ENCODE results near the gene CYP27A1. TPM values are rescaled to one million over a fixed set of nuclear protein-coding genes. Genes with fewer than 3 reads are reported as not detected.
A peak's percentile ranks its signal among the peaks of the same experiment; 100 is the strongest.
"Not testable (repeated sequence)": the region's sequence is repeated elsewhere in the genome, so short reads cannot be mapped to it uniquely, and the experiment has no call there.

Gene CYP27A1
- polyA plus RNA-seq, 4 donors: 46.7 to 125 (median 98.6) TPM

DNA sequence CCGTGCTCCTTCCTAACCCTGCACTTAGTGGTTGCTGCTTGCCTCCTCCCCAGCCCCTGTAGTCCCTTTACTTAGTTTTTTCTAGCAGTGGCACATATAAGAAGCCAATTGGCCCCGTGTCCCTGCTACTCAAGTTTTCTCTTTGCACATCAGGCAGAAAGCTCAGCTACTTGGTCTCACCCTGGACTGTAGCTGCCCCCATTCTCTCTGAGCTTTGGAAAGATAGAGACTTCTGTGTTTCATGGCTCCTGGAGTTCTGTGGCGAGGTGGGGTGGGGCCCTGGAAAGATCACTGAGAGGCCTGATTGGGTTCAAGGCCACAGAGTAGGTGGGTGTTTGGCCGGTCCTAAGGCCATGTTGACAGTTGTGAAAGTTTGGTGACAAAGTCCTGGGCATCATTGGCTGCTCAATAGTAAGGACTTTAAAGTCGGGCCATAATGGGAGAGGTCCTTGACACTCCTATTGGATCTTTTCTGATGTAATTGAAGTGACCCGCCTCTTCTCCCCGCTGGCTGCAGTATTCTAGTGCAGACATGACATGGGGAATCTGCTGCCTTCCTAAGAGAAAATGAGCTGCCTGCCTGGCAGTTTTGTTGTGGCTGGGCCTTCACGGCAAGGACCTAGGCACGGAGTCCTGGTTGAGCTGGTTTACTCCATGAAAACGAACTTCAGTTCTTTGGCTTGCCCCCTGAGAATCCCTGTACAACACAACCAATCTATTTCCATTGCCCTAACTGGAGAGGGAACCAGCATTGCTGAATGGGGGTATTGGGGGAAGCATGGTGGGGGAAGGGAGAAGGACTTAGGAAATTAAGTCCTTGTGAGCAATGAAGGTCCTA lies 26.2 kb upstream of the CYP27A1 start:
- Histone ChIP-seq H3K9me3 (ENCODE audit: control insufficient read depth in 2 of 2, insufficient read depth in 1 of 2, low read depth in 1 of 2, low read length in 1 of 2) (no peaks in the 10 kb centered on the region), H3K27me3 (ENCODE audit: control insufficient read depth in 3 of 3, insufficient read depth in 3 of 3, low read length in 3 of 3) (no peaks in the 10 kb centered on the region), H3K27ac (ENCODE audit: low read depth in 1 of 3, low read length in 2 of 3) (no peak overlapping the region), H3K4me1 (ENCODE audit: control insufficient read depth in 3 of 3, insufficient read depth in 2 of 3, low read depth in 1 of 3, low read length in 2 of 3) (peaks cover 0 to 2% (median 0%) of the 10 kb centered on the region in 3 donors), H3K36me3 (ENCODE audit: control insufficient read depth in 3 of 3, insufficient read depth in 2 of 3, low read depth in 1 of 3, low read length in 3 of 3) (peaks cover 8 to 46% (median 9%) of the 10 kb centered on the region in 3 donors), H3K4me3 (ENCODE audit: low read depth in 1 of 3, low read length in 3 of 3) (no peak overlapping the region)
- FAIRE-seq: no peak
- DNase-seq: no peak
- WGBS, 3 donors: 90 to 95% (median 91%) methylated on average over 10 of the region's 10 CpGs

DNA sequence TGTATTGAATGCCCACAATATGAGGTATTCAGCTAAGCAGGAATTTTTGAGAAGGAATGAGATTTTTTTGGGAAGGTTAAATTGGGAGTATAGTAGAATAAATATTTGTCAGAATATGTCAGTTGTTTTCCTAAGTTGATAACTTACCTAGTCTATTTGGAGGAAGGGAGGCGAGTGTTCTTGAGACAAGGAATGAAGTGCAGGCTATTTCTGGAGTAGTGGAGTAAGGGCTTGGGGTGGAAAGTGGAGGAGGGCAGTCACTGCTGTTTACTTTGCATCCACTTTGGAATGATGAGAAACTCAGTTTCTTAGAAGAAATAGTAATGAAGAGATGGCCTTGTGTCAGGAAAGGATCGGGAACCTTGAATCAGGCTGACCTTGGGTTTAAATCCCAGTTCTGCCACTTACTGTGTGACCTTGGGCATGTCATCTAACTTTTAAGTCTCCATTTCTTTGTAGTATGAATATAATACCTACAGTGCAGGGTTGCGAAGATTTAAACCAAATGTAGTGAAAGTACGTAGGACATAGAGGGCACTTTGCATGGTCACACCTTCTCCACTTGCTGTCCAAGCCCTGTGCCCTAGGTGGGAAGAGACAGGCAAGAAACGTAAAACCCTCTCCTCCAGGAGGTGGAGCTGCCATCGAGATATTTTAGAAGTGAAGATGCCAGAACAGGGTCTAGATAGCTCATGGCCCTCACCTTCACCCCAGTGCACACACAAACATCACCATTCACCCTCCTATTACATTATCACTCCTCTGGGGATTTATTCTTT lies 25.2 kb upstream of the CYP27A1 start:
- DNase-seq (no peak), FAIRE-seq (no peak)
- Histone ChIP-seq H3K27me3 (ENCODE audit: control insufficient read depth in 3 of 3, insufficient read depth in 3 of 3, low read length in 3 of 3) (no peaks in the 10 kb centered on the region), H3K9me3 (ENCODE audit: control insufficient read depth in 2 of 2, insufficient read depth in 1 of 2, low read depth in 1 of 2, low read length in 1 of 2) (no peaks in the 10 kb centered on the region), H3K27ac (ENCODE audit: low read depth in 1 of 3, low read length in 2 of 3) (no peak overlapping the region), H3K36me3 (ENCODE audit: control insufficient read depth in 3 of 3, insufficient read depth in 2 of 3, low read depth in 1 of 3, low read length in 3 of 3) (peaks cover 6 to 43% (median 8%) of the 10 kb centered on the region in 3 donors), H3K4me3 (ENCODE audit: low read depth in 1 of 3, low read length in 3 of 3) (no peak overlapping the region), H3K4me1 (ENCODE audit: control insufficient read depth in 3 of 3, insufficient read depth in 2 of 3, low read depth in 1 of 3, low read length in 2 of 3) (peaks cover 0 to 2% (median 0%) of the 10 kb centered on the region in 3 donors)
- 84% methylated on average over 6 of the region's 6 CpGs for WGBS, 3 donors

DNA sequence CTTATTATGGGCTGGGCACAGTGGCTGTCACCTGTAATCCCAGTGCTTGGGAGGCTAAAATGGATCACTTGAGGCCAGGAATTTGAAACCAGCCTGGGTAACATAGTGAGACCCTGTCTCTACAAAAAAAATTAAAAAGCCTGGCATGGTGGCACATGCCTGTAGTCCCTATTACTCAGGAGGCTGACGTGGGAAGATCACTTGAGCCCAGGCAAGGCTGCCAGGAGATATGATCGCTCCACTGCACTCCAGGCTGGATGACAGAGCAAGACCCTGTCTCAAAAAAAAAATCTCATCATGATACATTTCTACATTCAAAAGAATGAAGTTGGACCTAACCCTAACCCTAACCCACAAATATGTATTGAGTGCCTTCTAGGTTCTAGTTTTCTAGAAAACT lies 20.2 kb upstream of the CYP27A1 start:
- DNase-seq: no peak
- Histone ChIP-seq H3K9me3 (ENCODE audit: control insufficient read depth in 2 of 2, insufficient read depth in 1 of 2, low read depth in 1 of 2, low read length in 1 of 2) (no peaks in the 10 kb centered on the region), H3K36me3 (ENCODE audit: control insufficient read depth in 3 of 3, insufficient read depth in 2 of 3, low read depth in 1 of 3, low read length in 3 of 3) (peaks cover 0 to 2% (median 0%) of the 10 kb centered on the region in 3 donors), H3K4me1 (ENCODE audit: control insufficient read depth in 3 of 3, insufficient read depth in 2 of 3, low read depth in 1 of 3, low read length in 2 of 3) (no peaks in the 10 kb centered on the region), H3K4me3 (ENCODE audit: low read depth in 1 of 3, low read length in 3 of 3) (no peak overlapping the region), H3K27ac (ENCODE audit: low read depth in 1 of 3, low read length in 2 of 3) (no peak overlapping the region), H3K27me3 (ENCODE audit: control insufficient read depth in 3 of 3, insufficient read depth in 3 of 3, low read length in 3 of 3) (no peaks in the 10 kb centered on the region)
- 82 to 92% (median 90%) methylated on average over 2 of the region's 2 CpGs for WGBS, 3 donors
- FAIRE-seq: no peak

DNA sequence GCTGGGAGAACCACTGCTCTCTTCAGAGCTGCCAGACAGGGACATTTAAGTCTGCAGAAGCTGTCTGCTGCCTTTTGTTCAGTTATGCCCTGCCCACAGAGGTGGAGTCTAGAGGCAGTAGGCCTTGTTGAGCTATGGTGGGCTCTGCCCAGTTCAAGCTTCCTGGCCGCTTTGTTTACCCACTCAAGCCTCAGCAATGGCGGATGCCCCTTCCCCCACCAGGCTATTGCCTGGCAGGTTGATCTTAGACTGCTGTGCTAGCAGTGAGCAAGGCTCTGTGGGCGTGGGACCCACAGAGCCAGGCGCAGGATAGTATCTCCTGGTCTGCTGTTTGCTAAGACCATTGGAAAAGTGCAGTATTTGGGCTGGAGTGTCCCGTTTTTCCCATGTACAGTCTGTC lies 9.2 kb upstream of the CYP27A1 start:
- H3K36me3 ChIP-seq (ENCODE audit: control insufficient read depth in 3 of 3, insufficient read depth in 2 of 3, low read depth in 1 of 3, low read length in 3 of 3); H3K27ac ChIP-seq (ENCODE audit: low read depth in 1 of 3, low read length in 2 of 3); H3K27me3 ChIP-seq (ENCODE audit: control insufficient read depth in 3 of 3, insufficient read depth in 3 of 3, low read length in 3 of 3); H3K4me1 ChIP-seq (ENCODE audit: control insufficient read depth in 3 of 3, insufficient read depth in 2 of 3, low read depth in 1 of 3, low read length in 2 of 3); FAIRE-seq; H3K4me3 ChIP-seq (ENCODE audit: low read depth in 1 of 3, low read length in 3 of 3); DNase-seq; H3K9me3 ChIP-seq (ENCODE audit: control insufficient read depth in 2 of 2, insufficient read depth in 1 of 2, low read depth in 1 of 2, low read length in 1 of 2): not testable (repeated sequence)
- 89 to 97% (median 90%) methylated on average over 5 of the region's 5 CpGs for WGBS, 3 donors

DNA sequence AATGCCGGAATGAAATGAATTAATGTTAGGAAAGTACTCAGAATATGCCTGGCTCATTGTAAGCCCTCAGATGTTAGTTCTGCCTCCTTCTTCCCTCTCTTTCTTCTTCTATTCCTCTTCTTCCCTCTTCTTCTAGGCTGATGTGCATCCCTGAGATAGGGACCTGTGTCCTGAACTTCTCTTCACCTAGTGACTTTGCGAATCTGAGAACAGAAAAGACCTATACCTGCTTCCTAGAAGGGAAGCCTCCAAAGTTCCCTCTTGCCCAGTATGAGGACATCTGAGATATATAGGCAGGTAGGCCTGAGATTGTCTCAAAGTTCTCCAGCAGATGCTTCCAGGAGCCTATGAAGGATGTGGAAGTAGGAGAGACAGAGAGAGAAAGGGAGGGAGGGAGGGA lies 8.1 kb upstream of the CYP27A1 start:
- FAIRE-seq (no peak), DNase-seq (no peak)
- Histone ChIP-seq H3K36me3 (ENCODE audit: control insufficient read depth in 3 of 3, insufficient read depth in 2 of 3, low read depth in 1 of 3, low read length in 3 of 3) (peaks cover 0 to 3% (median 2%) of the 10 kb centered on the region in 3 donors), H3K27me3 (ENCODE audit: control insufficient read depth in 3 of 3, insufficient read depth in 3 of 3, low read length in 3 of 3) (peaks cover 0 to 2% (median 0%) of the 10 kb centered on the region in 3 donors), H3K4me3 (ENCODE audit: low read depth in 1 of 3, low read length in 3 of 3) (no peak overlapping the region), H3K9me3 (ENCODE audit: control insufficient read depth in 2 of 2, insufficient read depth in 1 of 2, low read depth in 1 of 2, low read length in 1 of 2) (peaks cover 0 to 11% of the 10 kb centered on the region in 2 donors), H3K4me1 (ENCODE audit: control insufficient read depth in 3 of 3, insufficient read depth in 2 of 3, low read depth in 1 of 3, low read length in 2 of 3) (no peaks in the 10 kb centered on the region), H3K27ac (ENCODE audit: low read depth in 1 of 3, low read length in 2 of 3) (no peak overlapping the region)
- WGBS, 3 donors: 97 to 100% (median 97%) methylated on average over 2 of the region's 2 CpGs

DNA sequence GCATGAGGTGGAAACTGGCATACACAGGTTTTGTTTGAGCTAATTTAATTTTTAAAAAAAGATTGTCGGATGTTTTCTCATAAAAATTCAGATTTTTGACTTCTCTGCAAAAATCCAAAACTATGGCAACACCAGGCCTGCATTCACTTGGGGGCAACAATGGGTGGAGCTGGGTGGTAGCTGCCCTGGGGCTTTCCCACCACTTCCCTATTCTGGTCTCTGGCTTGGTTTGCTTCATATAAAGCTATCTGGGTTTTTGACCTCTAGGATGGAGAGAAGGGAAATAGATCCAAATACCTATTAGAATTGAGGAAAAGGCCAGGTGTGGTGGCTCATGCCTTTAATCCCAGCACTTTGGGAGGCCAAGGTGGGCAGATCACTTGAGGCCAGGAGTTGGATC lies 5.5 kb upstream of the CYP27A1 start:
- DNase-seq (no peak), FAIRE-seq (no peak)
- peaks cover 0 to 3% (median 2%) of the 10 kb centered on the region in 3 donors for H3K36me3 ChIP-seq (ENCODE audit: control insufficient read depth in 3 of 3, insufficient read depth in 2 of 3, low read depth in 1 of 3, low read length in 3 of 3)
- no peak overlapping the region for H3K4me3 ChIP-seq (ENCODE audit: low read depth in 1 of 3, low read length in 3 of 3)
- H3K4me1 ChIP-seq (ENCODE audit: control insufficient read depth in 3 of 3, insufficient read depth in 2 of 3, low read depth in 1 of 3, low read length in 2 of 3): peaks cover 0 to 5% (median 0%) of the 10 kb centered on the region in 3 donors
- 96 to 100% (median 98%) methylated on average over 1 of the region's 1 CpG for WGBS, 3 donors
- peaks cover 0 to 11% of the 10 kb centered on the region in 2 donors for H3K9me3 ChIP-seq (ENCODE audit: control insufficient read depth in 2 of 2, insufficient read depth in 1 of 2, low read depth in 1 of 2, low read length in 1 of 2)
- no peak overlapping the region for H3K27ac ChIP-seq (ENCODE audit: low read depth in 1 of 3, low read length in 2 of 3)
- peaks cover 0 to 2% (median 0%) of the 10 kb centered on the region in 3 donors for H3K27me3 ChIP-seq (ENCODE audit: control insufficient read depth in 3 of 3, insufficient read depth in 3 of 3, low read length in 3 of 3)

DNA sequence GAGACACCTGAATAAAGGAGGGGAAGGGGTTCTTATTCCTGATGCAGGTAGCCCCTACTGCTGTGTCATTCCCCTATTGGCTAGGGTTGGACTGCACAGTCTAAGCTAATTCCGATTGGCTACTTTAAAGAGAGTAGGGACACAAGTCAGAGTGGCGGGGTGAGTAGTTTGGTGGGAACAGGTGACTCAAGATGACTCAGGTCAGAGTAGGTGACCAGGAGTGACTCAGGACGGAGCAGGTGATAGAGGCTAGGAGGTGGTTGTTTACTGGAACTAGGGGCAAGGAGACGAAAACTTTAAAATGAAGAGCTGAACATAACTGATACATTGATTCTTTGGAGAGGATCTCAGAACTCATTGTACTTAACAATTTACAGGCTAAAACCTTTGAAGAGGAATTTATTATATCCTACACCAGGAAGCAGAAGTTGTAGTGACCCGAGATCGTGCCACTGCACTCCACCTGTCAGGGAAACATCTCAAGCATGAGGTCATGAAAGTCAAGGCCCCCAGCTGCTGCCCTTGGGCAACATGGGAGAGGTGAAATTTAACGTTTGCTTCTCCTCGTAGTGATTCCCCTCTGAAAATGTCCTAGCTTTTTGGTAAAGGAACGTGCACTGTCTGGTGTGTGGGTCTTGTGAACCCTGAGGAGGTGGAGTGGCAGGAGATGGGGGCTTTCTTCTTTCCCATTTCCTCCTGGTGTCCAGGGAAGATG lies 4.5 kb upstream of the CYP27A1 start:
- no peak for FAIRE-seq

DNA sequence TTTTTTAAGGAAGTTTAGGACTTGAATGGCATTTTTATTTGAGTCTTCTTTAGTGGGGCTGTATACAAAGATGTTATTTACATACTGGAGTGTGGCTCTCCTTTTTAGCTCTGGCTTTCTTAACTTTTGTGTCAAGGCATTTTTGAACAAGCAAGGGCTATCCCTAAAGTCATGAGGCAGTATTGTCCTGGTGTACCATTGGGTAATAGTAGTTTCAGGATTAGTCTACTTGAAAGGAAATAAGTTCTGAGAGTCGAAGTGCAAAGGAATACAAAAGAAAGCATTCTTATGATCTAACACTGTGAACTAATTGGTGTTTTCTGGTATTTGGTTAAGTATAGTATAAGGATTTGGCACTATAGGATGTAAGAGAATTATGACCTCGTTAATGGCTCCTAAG lies 1.9 kb upstream of the CYP27A1 start:
- 44 to 52% (median 52%) methylated on average over 2 of the region's 2 CpGs for WGBS, 3 donors
- DNase-seq: no peak
- Histone ChIP-seq H3K9me3 (ENCODE audit: control insufficient read depth in 2 of 2, insufficient read depth in 1 of 2, low read depth in 1 of 2, low read length in 1 of 2) (peaks cover 0 to 11% of the 10 kb centered on the region in 2 donors), H3K27ac (ENCODE audit: low read depth in 1 of 3, low read length in 2 of 3) (peak overlapping the region in 1 of 3 donors; percentile 10), H3K27me3 (ENCODE audit: control insufficient read depth in 3 of 3, insufficient read depth in 3 of 3, low read length in 3 of 3) (no peaks in the 10 kb centered on the region), H3K36me3 (ENCODE audit: control insufficient read depth in 3 of 3, insufficient read depth in 2 of 3, low read depth in 1 of 3, low read length in 3 of 3) (peaks cover 0 to 3% (median 2%) of the 10 kb centered on the region in 3 donors), H3K4me1 (ENCODE audit: control insufficient read depth in 3 of 3, insufficient read depth in 2 of 3, low read depth in 1 of 3, low read length in 2 of 3) (peaks cover 0 to 9% (median 6%) of the 10 kb centered on the region in 3 donors), H3K4me3 (ENCODE audit: low read depth in 1 of 3, low read length in 3 of 3) (no peak overlapping the region)
- FAIRE-seq: no peak

More for the DNA sequence above, 4.5 kb upstream of the CYP27A1 start:
- H3K27ac ChIP-seq (ENCODE audit: low read depth in 1 of 3, low read length in 2 of 3): no peak overlapping the region
- H3K27me3 ChIP-seq (ENCODE audit: control insufficient read depth in 3 of 3, insufficient read depth in 3 of 3, low read length in 3 of 3): peaks cover 0 to 2% (median 0%) of the 10 kb centered on the region in 3 donors
- WGBS, 3 donors: 88 to 95% (median 93%) methylated on average over 9 of the region's 9 CpGs
- peaks cover 0 to 11% of the 10 kb centered on the region in 2 donors for H3K9me3 ChIP-seq (ENCODE audit: control insufficient read depth in 2 of 2, insufficient read depth in 1 of 2, low read depth in 1 of 2, low read length in 1 of 2)
- H3K4me3 ChIP-seq (ENCODE audit: low read depth in 1 of 3, low read length in 3 of 3): no peak overlapping the region
- no peak for DNase-seq
- H3K36me3 ChIP-seq (ENCODE audit: control insufficient read depth in 3 of 3, insufficient read depth in 2 of 3, low read depth in 1 of 3, low read length in 3 of 3): peaks cover 0 to 3% (median 2%) of the 10 kb centered on the region in 3 donors
- H3K4me1 ChIP-seq (ENCODE audit: control insufficient read depth in 3 of 3, insufficient read depth in 2 of 3, low read depth in 1 of 3, low read length in 2 of 3): peaks cover 0 to 5% (median 0%) of the 10 kb centered on the region in 3 donors
